Left lung (tissue), 10 donors: Measurements from ENCODE around the gene ZSWIM8. TPM values are rescaled to one million over a fixed set of nuclear protein-coding genes. Genes with fewer than 3 reads are reported as not detected.

Experiments
- ATAC-seq: fragments of 200-7000 bp; cut with Tn5 transposase; one replicate; pipeline ENCODE4 v1.9.1; 2020; ENCODE audit warnings: moderate library complexity
- DNase-seq, 4 donors: peaks; one replicate each; pipeline ENCODE4 v3.0.0-alpha.2; 2013 to 2020
- H3K27ac ChIP-seq, 2 donors: fragments of 200-600 bp; sonication (generic) in 1 of 2; one replicate each; pipeline versions ENCODE4 v1.5.0 to v1.8.0; 2020 to 2021
- H3K27me3 ChIP-seq, 2 donors: fragments of 200-600 bp; sonication (generic) in 1 of 2; one replicate each; pipeline versions ENCODE4 v1.5.0 to v1.8.0; 2020 to 2021
- H3K36me3 ChIP-seq, 2 donors: fragments of 200-600 bp; sonication (generic) in 1 of 2; one replicate each; pipeline versions ENCODE4 v1.5.0 to v1.8.0; 2020 to 2021
- H3K4me1 ChIP-seq, 2 donors: fragments of 200-600 bp; one replicate each; pipeline ENCODE4 v1.8.0; 2021
- H3K4me3 ChIP-seq, 2 donors: fragments of 200-600 bp; sonication (generic) in 1 of 2; one replicate each; pipeline versions ENCODE4 v1.5.0 to v1.8.0; 2020 to 2021; ENCODE audit warnings: mild to moderate bottlenecking in 1 of 2
- H3K9me3 ChIP-seq, 2 donors: fragments of 200-600 bp; sonication (generic) in 1 of 2; one replicate each; pipeline versions ENCODE4 v1.5.0 to v1.8.0; 2020 to 2021
- CTCF ChIP-seq, 2 donors: fragments of 200-600 bp; sonication (generic) in 1 of 2; IDR thresholded peaks; one replicate each; pipeline versions ENCODE4 v1.5.0 to v1.8.0; 2021; ENCODE audit warnings: antibody characterized with exemption in 2 of 2
- intact Hi-C, 2 donors: fragments of 100-400 bp; cut with DNase I; formaldehyde crosslinking; loops; one replicate each; pipeline versions ENCODE4 v1.11.2 to v1.14.2; 2022
- polyA plus RNA-seq, 6 donors: library from polyadenylated mRNA; unstranded; fragments of 120-200 nt; gene quantifications; one replicate each; pipeline ENCODE4 v1.2.1, GENCODE V29; 2013; ENCODE audit not compliant: insufficient read length in 6 of 6
- total RNA-seq, 2 donors: library from RNA; stranded (reverse); fragmentation: NEBNext Ultra II Directional; extraction: Animal tissue kit (Norgen Biotek cat#: 25700); gene quantifications; one replicate each; pipeline ENCODE4 v1.2.1, GENCODE V29; 2021
- donor health status: DM: no; HTN: yes; CAD: no.
- donor health status: DM: no; HTN: no; CAD: no.

The ZSWIM8 gene
- total and polyA plus RNA-seq, 8 donors = 85.2 to 119 (median 96.4) TPM

GRCh38 chr10:73806176-73806950, 21.0 kb downstream of the ZSWIM8 start:
- Histone ChIP-seq H3K4me1 (peaks cover 5 to 45% of the 10 kb centered on the region in 2 donors), H3K27ac (no peak overlapping the region), H3K4me3 (no peak overlapping the region), H3K27me3 (no peaks in the 10 kb centered on the region), H3K9me3 (no peaks in the 10 kb centered on the region), H3K36me3 (peaks cover 0 to 78% of the 10 kb centered on the region in 2 donors)
- no peak for ATAC-seq
- no peak for DNase-seq
- no peak for TF ChIP-seq CTCF (IDR thresholded peaks at IDR 0.05)
- intact Hi-C loops = no loop called here

GRCh38 chr10:73807471-73807870, 22.1 kb downstream of the ZSWIM8 start:
- peaks cover 5 to 51% of the 10 kb centered on the region in 2 donors for H3K4me1 ChIP-seq
- no peaks in the 10 kb centered on the region for H3K27me3 ChIP-seq
- intact Hi-C loops = no loop called here
- peaks cover 0 to 67% of the 10 kb centered on the region in 2 donors for H3K36me3 ChIP-seq
- H3K4me3 ChIP-seq = no peak overlapping the region
- TF ChIP-seq CTCF (IDR thresholded peaks at IDR 0.05) = no peak
- H3K27ac ChIP-seq = no peak overlapping the region
- no peak for ATAC-seq
- no peaks in the 10 kb centered on the region for H3K9me3 ChIP-seq
- DNase-seq = no peak

- no peak for ATAC-seq
- H3K4me3 ChIP-seq = no peak overlapping the region
- no peaks in the 10 kb centered on the region for H3K9me3 ChIP-seq
- peaks cover 0 to 61% of the 10 kb centered on the region in 2 donors for H3K36me3 ChIP-seq
- no peak for DNase-seq
- no peak for TF ChIP-seq CTCF (IDR thresholded peaks at IDR 0.05)
- H3K27ac ChIP-seq = no peak overlapping the region
- H3K4me1 ChIP-seq = peaks cover 5 to 51% of the 10 kb centered on the region in 2 donors
- intact Hi-C loops = no loop called here
- H3K27me3 ChIP-seq = no peaks in the 10 kb centered on the region
Measured at GRCh38 chr10:73808021-73808815, 22.8 kb downstream of the ZSWIM8 start.

GRCh38 chr10:73809061-73809818, 23.8 kb downstream of the ZSWIM8 start:
- no peak for ATAC-seq
- Histone ChIP-seq H3K4me3 (no peak overlapping the region), H3K27ac (no peak overlapping the region), H3K27me3 (no peaks in the 10 kb centered on the region), H3K36me3 (peaks cover 0 to 61% of the 10 kb centered on the region in 2 donors), H3K4me1 (peaks cover 5 to 51% of the 10 kb centered on the region in 2 donors), H3K9me3 (no peaks in the 10 kb centered on the region)
- no peak for DNase-seq
- intact Hi-C loops = no loop called here
- no peak for TF ChIP-seq CTCF (IDR thresholded peaks at IDR 0.05)
